Calu3 (cell line): Measurements from ENCODE around the gene FAM47E. TPM values are rescaled to one million over a fixed set of nuclear protein-coding genes. Genes with fewer than 3 reads are reported as not detected.

Experiments
- BruUV-seq: library from RNA; stranded (reverse); fragments of 400-500 nt; replicated peaks from 2 replicates; lab custom pipeline; 2021; lab: Mats Ljungman, UMichigan
- CTCF ChIA-PET: fragments of 300-600 bp; sonication (Branson Sonifier 250); formaldehyde crosslinking; loops from one replicate; lab custom pipeline; 2022; ENCODE audit warnings: antibody characterized with exemption; lab: Charles Lee
- DNase-seq: peaks from one replicate; pipeline ENCODE4 v3.0.0; 2022
- H3K27ac Mint-ChIP-seq: one replicate; pipeline ENCODE4 v1.8.0; 2022; ENCODE audit warnings: mixed read lengths; ENCODE audit not compliant: unreplicated experiment
- H3K27me3 Mint-ChIP-seq: one replicate; pipeline ENCODE4 v1.8.0; 2022; ENCODE audit warnings: mixed read lengths; ENCODE audit not compliant: unreplicated experiment
- H3K36me3 Mint-ChIP-seq: one replicate; pipeline ENCODE4 v1.8.0; 2022; ENCODE audit warnings: mild to moderate bottlenecking, moderate library complexity, mixed read lengths; ENCODE audit not compliant: insufficient read depth, unreplicated experiment
- H3K4me1 Mint-ChIP-seq: one replicate; pipeline ENCODE4 v1.8.0; 2022; ENCODE audit warnings: mild to moderate bottlenecking, low read depth, mixed read lengths; ENCODE audit not compliant: unreplicated experiment
- H3K4me3 Mint-ChIP-seq: one replicate; pipeline ENCODE4 v1.8.0; 2022; ENCODE audit warnings: mild to moderate bottlenecking, low read depth, moderate library complexity, mixed read lengths; ENCODE audit not compliant: unreplicated experiment
- H3K9me3 Mint-ChIP-seq: one replicate; pipeline ENCODE4 v1.8.0; 2022; ENCODE audit warnings: low read depth, mixed read lengths; ENCODE audit not compliant: unreplicated experiment
- CTCF ChIP-seq: fragments of 200-600 bp; IDR thresholded peaks from one replicate; pipeline ENCODE4 v1.8.0; 2022; ENCODE audit warnings: antibody characterized with exemption; ENCODE audit not compliant: unreplicated experiment
- intact Hi-C: fragments of 100-400 bp; cut with micrococcal nuclease; formaldehyde crosslinking; loops from one replicate; pipeline ENCODE4 v1.10.0; 2022; ENCODE audit not compliant: unreplicated experiment
- total RNA-seq: library from RNA; stranded (reverse); gene quantifications from 2 replicates; pipeline ENCODE4 v1.2.3, GENCODE V29; 2022

FAM47E gene
- total RNA-seq, 1 experiment from 2014 or later, result 0.57 TPM

GRCh38 chr4:76235407-76235806 is 16.1 kb upstream of the FAM47E start:
- Mint-ChIP-seq H3K4me3 (peak overlapping the region; percentile 29), H3K36me3 (peaks cover 10% of the 10 kb centered on the region), H3K27ac (peak overlapping the region; percentile 86), H3K9me3 (peaks cover 6% of the 10 kb centered on the region), H3K27me3 (no peaks in the 10 kb centered on the region), H3K4me1 (peaks cover 28% of the 10 kb centered on the region)
- CTCF ChIA-PET, result interaction anchor here (0.6 to 1.3 kb wide), 4 partner anchors 11 to 480 kb away, joined by 3 read pairs; no protein-coding TSS in a partner anchor
- no TSS peak for BruUV-seq
- DNase-seq, result no peak
- intact Hi-C loops, result no loop called here
- no peak for TF ChIP-seq CTCF

GRCh38 chr4:76235915-76236314 is 15.6 kb upstream of the FAM47E start:
- CTCF ChIA-PET, result interaction anchor here (0.6 to 1.3 kb wide), 6 partner anchors 10 to 854 kb away, joined by 3 to 5 read pairs (median 3); no protein-coding TSS in a partner anchor
- no peaks in the 10 kb centered on the region for H3K27me3 Mint-ChIP-seq
- BruUV-seq, result no TSS peak
- peak overlapping the region; percentile 86 for H3K27ac Mint-ChIP-seq
- H3K4me3 Mint-ChIP-seq, result peak overlapping the region; percentile 29
- TF ChIP-seq CTCF, result no peak
- intact Hi-C loops, result no loop called here
- no peak for DNase-seq
- peaks cover 23% of the 10 kb centered on the region for H3K4me1 Mint-ChIP-seq
- peaks cover 10% of the 10 kb centered on the region for H3K36me3 Mint-ChIP-seq
- H3K9me3 Mint-ChIP-seq, result peaks cover 11% of the 10 kb centered on the region

DNA sequence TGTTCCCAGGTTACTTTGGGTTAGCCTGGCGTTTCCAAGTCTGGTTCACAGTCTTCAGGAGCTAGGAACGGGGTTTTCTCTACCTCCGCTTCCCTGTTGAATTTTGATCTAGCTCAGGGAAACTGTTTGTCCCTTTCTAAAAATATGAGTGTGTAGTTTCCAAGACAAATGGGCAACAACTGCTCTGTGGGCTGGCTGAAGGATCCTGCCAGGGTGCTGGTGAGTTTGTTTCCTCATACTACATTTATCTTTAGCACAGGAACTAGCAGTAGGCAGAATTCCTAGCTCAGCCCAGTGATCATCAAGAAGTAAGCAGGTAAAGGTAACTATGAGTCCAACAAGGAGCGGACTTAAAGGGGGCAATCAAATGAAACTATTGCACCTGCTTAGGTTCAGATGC is 13.3 kb upstream of the FAM47E start:
- intact Hi-C loops, result no loop called here
- H3K4me3 Mint-ChIP-seq, result no peak overlapping the region
- H3K9me3 Mint-ChIP-seq, result peaks cover 12% of the 10 kb centered on the region
- H3K27ac Mint-ChIP-seq, result no peak overlapping the region
- no peak for DNase-seq
- H3K36me3 Mint-ChIP-seq, result peaks cover 10% of the 10 kb centered on the region
- H3K27me3 Mint-ChIP-seq, result no peaks in the 10 kb centered on the region
- CTCF ChIA-PET, result interaction anchor here (0.6 kb wide), 1 partner anchor 38 kb away, joined by 3 read pairs; no protein-coding TSS in a partner anchor
- H3K4me1 Mint-ChIP-seq, result peaks cover 23% of the 10 kb centered on the region
- TF ChIP-seq CTCF, result no peak
- BruUV-seq, result no TSS peak

DNA sequence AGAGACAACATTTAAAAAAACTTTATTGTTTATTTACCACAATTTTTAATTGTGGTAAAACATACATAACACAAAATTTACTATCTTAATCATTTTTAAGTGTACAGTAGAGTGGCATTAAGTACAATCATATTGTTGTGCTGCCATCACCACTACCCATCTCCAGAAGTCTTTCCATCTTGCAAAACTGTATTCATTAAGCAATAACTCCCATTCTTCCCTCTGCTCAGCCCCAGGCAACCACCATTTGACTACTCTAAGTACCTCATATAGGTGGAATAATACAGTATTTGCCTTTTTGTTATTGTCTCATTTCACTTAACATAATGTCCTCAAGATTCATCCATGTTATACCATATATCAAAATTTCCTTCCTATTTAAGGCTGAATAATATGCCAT is 12.8 kb upstream of the FAM47E start:
- Mint-ChIP-seq H3K36me3 (peaks cover 10% of the 10 kb centered on the region), H3K27ac (no peak overlapping the region), H3K27me3 (no peaks in the 10 kb centered on the region), H3K4me3 (no peak overlapping the region), H3K9me3 (peaks cover 12% of the 10 kb centered on the region), H3K4me1 (peaks cover 23% of the 10 kb centered on the region)
- intact Hi-C loops, result no loop called here
- no peak for TF ChIP-seq CTCF
- CTCF ChIA-PET, result no interaction called here
- BruUV-seq, result no TSS peak
- no peak for DNase-seq
